ENCODE results near the gene AP3B1. TPM values are rescaled to one million over a fixed set of nuclear protein-coding genes. Genes with fewer than 3 reads are reported as not detected.

The AP3B1 gene
- total and polyA plus RNA-seq, 2 donors (not counting 3 experiments of a cell fraction or from before 2014, with no cell fraction given): 31.6 to 46.7 TPM

GRCh38 chr5:78260771-78261170 is 33.7 kb downstream of the AP3B1 start:
- no peak overlapping the region for H3K9ac ChIP-seq (replicated peaks; ENCODE audit: extremely low read depth, insufficient read depth, low read length)
- H3K4me1 ChIP-seq (ENCODE audit: control insufficient read depth, extremely low read depth, insufficient read depth, low read length): no peaks in the 10 kb centered on the region
- no peaks in the 10 kb centered on the region for H3K9me3 ChIP-seq (replicated peaks; ENCODE audit: control insufficient read depth, insufficient read depth, low read length)
- no peaks in the 10 kb centered on the region for H3K9me1 ChIP-seq (replicated peaks; ENCODE audit: control insufficient read depth, extremely low read depth, insufficient read depth, low read length)
- no peak overlapping the region for H3K27ac ChIP-seq (ENCODE audit: insufficient read depth, low read depth, low read length)
- H2AFZ ChIP-seq (ENCODE audit: low read depth, low read length): no peak overlapping the region
- no TSS peak for BruUV-seq (replicated peaks)
- FAIRE-seq: no peak
- dilution Hi-C loops (cut with MboI; ENCODE audit: extremely low pct_ligation_motif_present, low sequenced_read_pairs): no loop called here
- ChIA-PET CTCF (no interaction called here), POLR2A (no interaction called here)
- peaks cover 0 to 2% of the 10 kb centered on the region in 2 experiments for H3K36me3 ChIP-seq (ENCODE audit: control insufficient read depth in 2 of 2, extremely low read depth in 1 of 2, insufficient read depth in 2 of 2, low read length in 2 of 2)
- intact Hi-C loops (cut with micrococcal nuclease): no loop called here
- no peak for DNase-seq (ENCODE audit: low read depth, low spot score)
- H3K4me3 ChIP-seq (replicated peaks in 1 of 3; ENCODE audit: insufficient read depth in 1 of 3, low read depth in 1 of 3, low read length in 3 of 3): no peak overlapping the region
- H4K20me1 ChIP-seq (replicated peaks; ENCODE audit: control insufficient read depth, extremely low read depth, insufficient read depth, low read length): no peaks in the 10 kb centered on the region
- TF ChIP-seq POLR2AphosphoS5 (IDR thresholded peaks at IDR 0.05; ENCODE audit: insufficient read depth, low read depth, low read length) (no peak), GATA2 (IDR thresholded peaks at IDR 0.05; ENCODE audit: insufficient read depth, insufficient read length, low read depth, low read length) (no peak), JUN (IDR thresholded peaks at IDR 0.05; ENCODE audit: borderline replicate concordance, insufficient read depth, insufficient read length, low read depth) (no peak), MYC (IDR thresholded peaks at IDR 0.05; ENCODE audit: low read depth, low read length) (no peak), MAX (IDR thresholded peaks at IDR 0.05; ENCODE audit: insufficient read depth, insufficient read length) (no peak), EZH2 (IDR thresholded peaks at IDR 0.05; ENCODE audit: borderline replicate concordance, low read depth, low read length, severe bottlenecking) (no peak), FOS (IDR thresholded peaks at IDR 0.05; ENCODE audit: borderline replicate concordance, insufficient read depth, low read length) (no peak), CTCF (IDR thresholded peaks at IDR 0.05; ENCODE audit: extremely low read depth in 1 of 2, insufficient read depth in 1 of 2, low read depth in 1 of 2, low read length in 2 of 2) (no peak)
- H3K27me3 ChIP-seq (ENCODE audit: control insufficient read depth in 2 of 2, insufficient read depth in 2 of 2, low read length in 2 of 2): no peaks in the 10 kb centered on the region
- H3K79me2 ChIP-seq (ENCODE audit: control insufficient read depth, insufficient read depth, low read length): peaks cover 5% of the 10 kb centered on the region
- no peak overlapping the region for H3K4me2 ChIP-seq (ENCODE audit: insufficient read depth, low read length)

Data from endothelial cell of umbilical vein (primary cell).